RWPE1 (cell line): ENCODE measurements around the gene AKAP10.

Experiments used
- CTCF ChIA-PET: fragments of 350-600 bp; sonication (Branson Sonifier 250); formaldehyde crosslinking; extraction: SDS; loops from one replicate; lab custom pipeline; 2021; lab: Yijun Ruan, JAX
- POLR2A ChIA-PET: fragments of 400-600 bp; formaldehyde crosslinking; extraction: SDS; loops from one replicate; lab custom pipeline; 2020; ENCODE audit warnings: antibody characterized with exemption; ENCODE audit not compliant: low non-redundant PET; lab: Yijun Ruan, JAX
- DNase-seq: peaks from one replicate; pipeline ENCODE4 v3.0.0; 2012; ENCODE audit warnings: low spot score
- H3K27ac ChIP-seq: fragments of 450-650 bp; 2 replicates; pipeline ENCODE4 v1.5.1; 2017
- CTCF ChIP-seq: fragments of 450-650 bp; conservative IDR thresholded peaks from 2 replicates; pipeline ENCODE4 v1.5.1; 2017; ENCODE audit warnings: low read depth, mild to moderate bottlenecking

Gene AKAP10

DNA sequence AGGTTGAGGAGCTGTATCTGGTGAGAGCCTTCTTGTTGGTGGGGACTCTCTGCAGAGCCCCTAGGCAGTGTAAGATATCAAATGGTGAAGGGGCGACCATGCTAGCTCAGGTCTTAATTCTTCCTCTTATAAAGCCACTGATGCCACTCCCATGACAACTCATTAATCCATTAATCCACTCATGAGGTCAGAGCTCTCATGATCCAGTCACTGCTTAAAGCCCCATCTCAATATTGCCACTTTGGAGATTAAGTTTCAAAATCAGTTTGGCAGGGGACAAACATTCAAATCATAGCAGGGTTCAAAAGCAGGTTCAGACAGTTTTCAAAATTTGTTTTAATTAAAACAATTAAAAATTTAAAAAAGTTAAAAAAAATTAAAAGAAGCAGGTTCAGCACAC is 18.5 kb upstream of the AKAP10 start:
- POLR2A ChIA-PET: interaction anchor here (0.6 kb wide), 1 partner anchor 20 kb away, joined by 3 read pairs; no protein-coding TSS in a partner anchor
- CTCF ChIA-PET: interaction anchor here (1.0 to 1.4 kb wide), 2 partner anchors 13 to 126 kb away, joined by 3 to 6 read pairs; partner anchors contain the start of gene SPECC1
- TF ChIP-seq CTCF: no peak
- no peak overlapping the region for H3K27ac ChIP-seq
- DNase-seq: no peak

GRCh38 chr17:19992803-19993713 is 15.4 kb upstream of the AKAP10 start:
- ChIA-PET CTCF (interaction anchor here (0.5 to 2.1 kb wide), 9 partner anchors 16 to 834 kb away, joined by 3 to 19 read pairs (median 5); partner anchors contain the start of gene SPECC1), POLR2A (no interaction called here)
- TF ChIP-seq CTCF: peak; percentile 72
- DNase-seq: peak; percentile 65
- no peak overlapping the region for H3K27ac ChIP-seq

GRCh38 chr17:19991252-19991885 is 13.7 kb upstream of the AKAP10 start:
- ChIA-PET POLR2A (no interaction called here), CTCF (interaction anchor here (2.1 kb wide), 1 partner anchor 126 kb away, joined by 13 read pairs; no protein-coding TSS in a partner anchor)
- H3K27ac ChIP-seq: no peak overlapping the region
- TF ChIP-seq CTCF: no peak
- DNase-seq: no peak

- ChIA-PET CTCF (no interaction called here), POLR2A (no interaction called here)
- no peak for TF ChIP-seq CTCF
- no peak overlapping the region for H3K27ac ChIP-seq
- no peak for DNase-seq
Observed at GRCh38 chr17:19987897-19988296, 10.3 kb upstream of the AKAP10 start.

DNA sequence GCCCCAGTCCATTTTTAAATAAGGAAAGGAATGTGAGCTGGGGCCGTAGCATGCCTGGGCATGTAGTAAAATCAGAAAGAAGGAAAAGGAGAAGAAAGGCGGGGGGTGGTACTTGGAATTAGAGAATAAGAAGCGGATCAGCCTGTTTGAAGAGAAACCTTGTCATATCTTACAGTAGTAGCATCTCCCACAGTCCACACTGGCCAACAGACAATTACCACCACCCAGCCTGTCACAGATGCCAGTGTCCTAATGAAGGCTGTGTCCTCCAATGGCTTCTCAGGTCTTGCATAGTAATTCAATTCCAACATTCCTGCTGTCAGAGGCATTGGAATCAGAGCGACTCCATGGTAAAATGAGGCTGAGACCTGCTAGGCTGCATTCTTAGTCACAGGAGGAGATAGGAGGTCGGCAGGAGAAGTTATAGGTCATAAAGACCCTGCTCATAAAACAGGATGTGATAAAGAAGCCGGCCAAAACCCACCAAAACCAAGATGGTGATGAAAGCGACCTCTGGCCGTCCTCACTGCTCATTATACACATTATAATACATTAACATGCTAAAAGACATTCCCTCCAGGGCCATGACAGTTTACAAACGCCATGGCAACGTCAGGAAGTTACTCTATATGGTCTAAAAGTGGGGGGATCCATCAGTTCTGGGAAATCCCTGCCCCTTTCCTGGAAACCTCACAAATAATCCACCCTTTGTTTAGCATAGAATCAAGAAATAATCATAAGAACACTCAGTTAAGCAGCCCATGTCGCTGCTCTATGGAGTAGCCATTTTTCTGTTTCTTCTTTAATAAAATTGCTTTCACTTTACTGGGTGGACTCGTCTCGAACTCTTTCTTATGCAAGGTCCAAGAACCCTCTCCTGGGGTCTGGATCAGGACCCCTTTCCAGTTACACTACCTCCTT is 9.6 kb upstream of the AKAP10 start:
- ChIA-PET CTCF (interaction anchor here (0.6 kb wide), 1 partner anchor 19 kb away, joined by 3 read pairs; no protein-coding TSS in a partner anchor), POLR2A (interaction anchor here (0.9 kb wide), 1 partner anchor 10 kb away, joined by 3 read pairs; the partner anchor contains the start of gene AKAP10)
- no peak for TF ChIP-seq CTCF
- peak overlapping the region; percentile 44 for H3K27ac ChIP-seq
- DNase-seq: peak; percentile 21
